ENCODE measurements around the gene SCYL2.
"Not testable (repeated sequence)": the region's sequence is repeated elsewhere in the genome, so short reads cannot be mapped to it uniquely, and the experiment has no call there.

SCYL2 gene

GRCh38 chr12:100225491-100225890 is 41.5 kb upstream of the SCYL2 start:
- TF ChIP-seq CTCF (conservative IDR thresholded peaks at IDR 0.05; ENCODE audit: low read depth, low read length) = no peak

GRCh38 chr12:100229036-100229635 is 37.8 kb upstream of the SCYL2 start:
- H3K27ac ChIP-seq = no peak overlapping the region
- H4K20me1 ChIP-seq (ENCODE audit: insufficient read depth) = no peaks in the 10 kb centered on the region
- no peak overlapping the region for H2AFZ ChIP-seq (ENCODE audit: low read depth)
- H3K4me1 ChIP-seq (ENCODE audit: low read depth, poor library complexity, severe bottlenecking) = peaks cover 14% of the 10 kb centered on the region
- no peaks in the 10 kb centered on the region for H3K27me3 ChIP-seq (ENCODE audit: insufficient read depth, low read depth)
- no peaks in the 10 kb centered on the region for H3K79me2 ChIP-seq (ENCODE audit: insufficient read depth, low read depth)
- H3K9ac ChIP-seq = no peak overlapping the region
- H3K36me3 ChIP-seq (ENCODE audit: insufficient read depth) = no peaks in the 10 kb centered on the region
- H3K4me2 ChIP-seq = no peak overlapping the region
- H3K4me3 ChIP-seq (IDR thresholded peaks at IDR 0.05; ENCODE audit: insufficient read depth, low read depth, low read length) = no peak overlapping the region
- TF ChIP-seq CTCF (conservative IDR thresholded peaks at IDR 0.05; ENCODE audit: low read depth, low read length) = no peak

More at GRCh38 chr12:100225491-100225890, 41.5 kb upstream of the SCYL2 start:
- Histone ChIP-seq H3K27ac (no peak overlapping the region), H3K27me3 (ENCODE audit: insufficient read depth, low read depth) (no peaks in the 10 kb centered on the region), H4K20me1 (ENCODE audit: insufficient read depth) (no peaks in the 10 kb centered on the region), H2AFZ (ENCODE audit: low read depth) (no peak overlapping the region), H3K4me2 (no peak overlapping the region), H3K4me1 (ENCODE audit: low read depth, poor library complexity, severe bottlenecking) (no peaks in the 10 kb centered on the region), H3K9ac (no peak overlapping the region), H3K4me3 (IDR thresholded peaks at IDR 0.05; ENCODE audit: insufficient read depth, low read depth, low read length) (no peak overlapping the region), H3K36me3 (ENCODE audit: insufficient read depth) (no peaks in the 10 kb centered on the region), H3K79me2 (ENCODE audit: insufficient read depth, low read depth) (no peaks in the 10 kb centered on the region)

- no peaks in the 10 kb centered on the region for H3K27me3 ChIP-seq (ENCODE audit: insufficient read depth, low read depth)
- no peak for TF ChIP-seq CTCF (conservative IDR thresholded peaks at IDR 0.05; ENCODE audit: low read depth, low read length)
- H3K36me3 ChIP-seq (ENCODE audit: insufficient read depth) = no peaks in the 10 kb centered on the region
- H3K9ac ChIP-seq = no peak overlapping the region
- H3K27ac ChIP-seq = no peak overlapping the region
- H3K4me3 ChIP-seq (IDR thresholded peaks at IDR 0.05; ENCODE audit: insufficient read depth, low read depth, low read length) = no peak overlapping the region
- peaks cover 14% of the 10 kb centered on the region for H3K4me1 ChIP-seq (ENCODE audit: low read depth, poor library complexity, severe bottlenecking)
- no peaks in the 10 kb centered on the region for H4K20me1 ChIP-seq (ENCODE audit: insufficient read depth)
- H2AFZ ChIP-seq (ENCODE audit: low read depth) = no peak overlapping the region
- H3K4me2 ChIP-seq = no peak overlapping the region
- H3K79me2 ChIP-seq (ENCODE audit: insufficient read depth, low read depth) = no peaks in the 10 kb centered on the region
Measured at GRCh38 chr12:100229876-100230275, 37.1 kb upstream of the SCYL2 start.

- not testable (repeated sequence) for H3K36me3 ChIP-seq (ENCODE audit: insufficient read depth); H3K27ac ChIP-seq; H4K20me1 ChIP-seq (ENCODE audit: insufficient read depth); H3K9ac ChIP-seq; H3K27me3 ChIP-seq (ENCODE audit: insufficient read depth, low read depth); H2AFZ ChIP-seq (ENCODE audit: low read depth); H3K79me2 ChIP-seq (ENCODE audit: insufficient read depth, low read depth); H3K4me3 ChIP-seq (IDR thresholded peaks at IDR 0.05; ENCODE audit: insufficient read depth, low read depth, low read length)
- H3K4me2 ChIP-seq = peak overlapping the region; percentile 1; the same call in 1 of the 2 replicates
- peaks cover 14% of the 10 kb centered on the region for H3K4me1 ChIP-seq (ENCODE audit: low read depth, poor library complexity, severe bottlenecking)
Measured at GRCh38 chr12:100231873-100232272, 35.1 kb upstream of the SCYL2 start.

- no peaks in the 10 kb centered on the region for H4K20me1 ChIP-seq (ENCODE audit: insufficient read depth)
- H2AFZ ChIP-seq (ENCODE audit: low read depth) = no peak overlapping the region
- no peaks in the 10 kb centered on the region for H3K79me2 ChIP-seq (ENCODE audit: insufficient read depth, low read depth)
- H3K36me3 ChIP-seq (ENCODE audit: insufficient read depth) = no peaks in the 10 kb centered on the region
- H3K4me1 ChIP-seq (ENCODE audit: low read depth, poor library complexity, severe bottlenecking) = peaks cover 14% of the 10 kb centered on the region
- H3K27me3 ChIP-seq (ENCODE audit: insufficient read depth, low read depth) = no peaks in the 10 kb centered on the region
- no peak for TF ChIP-seq CTCF (conservative IDR thresholded peaks at IDR 0.05; ENCODE audit: low read depth, low read length)
- no peak overlapping the region for H3K4me3 ChIP-seq (IDR thresholded peaks at IDR 0.05; ENCODE audit: insufficient read depth, low read depth, low read length)
- H3K27ac ChIP-seq = no peak overlapping the region
- no peak overlapping the region for H3K4me2 ChIP-seq
- no peak overlapping the region for H3K9ac ChIP-seq
Measured at GRCh38 chr12:100234166-100234565, 32.8 kb upstream of the SCYL2 start.

Data from KMS-11 (cell line).